H54 (cell line): ENCODE measurements around the gene S100P.

Source experiments
- DNase-seq: peaks from one replicate; pipeline ENCODE4 v3.0.0; 2011; ENCODE audit warnings: low spot score, mixed read lengths; ENCODE audit not compliant: insufficient read length
- FAIRE-seq: peaks from 3 replicates; lab custom pipeline; 2011; peaks lifted over from hg19 to GRCh38; lab: Jason Lieb, UNC
- POLR2A ChIP-seq: IDR thresholded peaks from 2 replicates; pipeline ENCODE4 v1.6.1; 2011; ENCODE audit warnings: low read depth, mild to moderate bottlenecking, low read length

S100P gene

GRCh38 chr4:6699388-6699787, 5.7 kb downstream of the S100P start:
- TF ChIP-seq POLR2A: no peak
- DNase-seq: no peak
- FAIRE-seq: no peak

- no peak for FAIRE-seq
- no peak for TF ChIP-seq POLR2A
- no peak for DNase-seq
Observed at GRCh38 chr4:6699903-6700302, 6.2 kb downstream of the S100P start.

- no peak for FAIRE-seq
- no peak for TF ChIP-seq POLR2A
- DNase-seq: no peak
Observed at GRCh38 chr4:6701371-6701770, 7.7 kb downstream of the S100P start.

- TF ChIP-seq POLR2A: no peak
- FAIRE-seq: no peak
- no peak for DNase-seq
Observed at GRCh38 chr4:6702761-6703160, 9.1 kb downstream of the S100P start.

- no peak for DNase-seq
- no peak for FAIRE-seq
- no peak for TF ChIP-seq POLR2A
Observed at GRCh38 chr4:6703786-6704185, 10.1 kb downstream of the S100P start.

- no peak for DNase-seq
- TF ChIP-seq POLR2A: no peak
- no peak for FAIRE-seq
Observed at GRCh38 chr4:6705646-6706045, 12.0 kb downstream of the S100P start.

GRCh38 chr4:6706173-6706572, 12.5 kb downstream of the S100P start:
- FAIRE-seq (no peak), DNase-seq (no peak)
- TF ChIP-seq POLR2A: no peak

GRCh38 chr4:6709230-6710114, 15.8 kb downstream of the S100P start, which contains the start of gene MRFAP1L1:
Gene MRFAP1L1 (minus strand): TSS chr4:6709865. CDS start chr4:6709629, 236 bp downstream.
- DNase-seq (peak; percentile 59), FAIRE-seq (no peak)
- peak; percentile 41; the same call in 1 of the 2 replicates for TF ChIP-seq POLR2A

GRCh38 chr4:6710282-6710681, 16.6 kb downstream of the S100P start:
- DNase-seq (no peak), FAIRE-seq (no peak)
- no peak for TF ChIP-seq POLR2A

- no peak for TF ChIP-seq POLR2A
- no peak for DNase-seq
- FAIRE-seq: no peak
Observed at GRCh38 chr4:6710996-6711395, 17.3 kb downstream of the S100P start.

- no peak for TF ChIP-seq POLR2A
- FAIRE-seq: no peak
- DNase-seq: no peak
Observed at GRCh38 chr4:6714954-6715353, 21.3 kb downstream of the S100P start.

GRCh38 chr4:6715704-6716017, 22.0 kb downstream of the S100P start:
- no peak for FAIRE-seq
- no peak for DNase-seq
- TF ChIP-seq POLR2A: no peak

GRCh38 chr4:6716018-6716911, 22.6 kb downstream of the S100P start, which contains the start of gene BLOC1S4:
Gene BLOC1S4 (plus strand): TSS chr4:6716174. CDS start chr4:6716210, 36 bp downstream.
- peak; percentile 75 for TF ChIP-seq POLR2A
- DNase-seq (peak; percentile 60), FAIRE-seq (no peak)
